SK-N-SH (cell line): ENCODE results near the gene SCN3B.

Experiments
- FOSL2 ChIP-seq: IDR thresholded peaks from 2 replicates; pipeline ENCODE4 v1.4.0; 2012; ENCODE audit warnings: low read depth, mild to moderate bottlenecking, moderate library complexity, borderline replicate concordance
- REST ChIP-seq: IDR thresholded peaks from 2 replicates; pipeline ENCODE4 v1.6.1; 2012; ENCODE audit warnings: mild to moderate bottlenecking, low read depth, low read length, moderate library complexity

DNA sequence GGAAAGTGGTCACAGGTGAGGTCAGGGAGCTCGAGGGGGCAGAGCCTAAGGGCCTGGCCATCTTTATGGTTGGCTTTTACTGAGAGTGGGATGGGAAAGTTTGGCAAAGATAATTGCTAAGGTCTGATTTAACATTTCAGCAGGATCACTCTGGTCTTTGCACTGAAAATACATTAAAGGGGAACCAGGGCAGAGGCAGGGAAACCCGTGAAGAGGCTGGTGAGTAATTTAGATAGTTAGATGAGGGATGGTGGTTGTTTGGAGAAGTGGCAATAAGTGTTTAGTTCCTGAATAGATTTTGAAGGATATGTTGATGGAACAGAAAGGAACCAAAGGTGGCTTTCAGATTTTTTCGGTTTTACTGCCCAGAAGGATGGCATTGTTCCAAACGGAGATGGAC is 50.8 kb downstream of the SCN3B start:
- TF ChIP-seq FOSL2 (no peak), REST (no peak)
